ENCODE data around the gene ZNF205.
"Not testable (repeated sequence)": the region's sequence is repeated elsewhere in the genome, so short reads cannot be mapped to it uniquely, and the experiment has no call there.

ZNF205 gene

DNA sequence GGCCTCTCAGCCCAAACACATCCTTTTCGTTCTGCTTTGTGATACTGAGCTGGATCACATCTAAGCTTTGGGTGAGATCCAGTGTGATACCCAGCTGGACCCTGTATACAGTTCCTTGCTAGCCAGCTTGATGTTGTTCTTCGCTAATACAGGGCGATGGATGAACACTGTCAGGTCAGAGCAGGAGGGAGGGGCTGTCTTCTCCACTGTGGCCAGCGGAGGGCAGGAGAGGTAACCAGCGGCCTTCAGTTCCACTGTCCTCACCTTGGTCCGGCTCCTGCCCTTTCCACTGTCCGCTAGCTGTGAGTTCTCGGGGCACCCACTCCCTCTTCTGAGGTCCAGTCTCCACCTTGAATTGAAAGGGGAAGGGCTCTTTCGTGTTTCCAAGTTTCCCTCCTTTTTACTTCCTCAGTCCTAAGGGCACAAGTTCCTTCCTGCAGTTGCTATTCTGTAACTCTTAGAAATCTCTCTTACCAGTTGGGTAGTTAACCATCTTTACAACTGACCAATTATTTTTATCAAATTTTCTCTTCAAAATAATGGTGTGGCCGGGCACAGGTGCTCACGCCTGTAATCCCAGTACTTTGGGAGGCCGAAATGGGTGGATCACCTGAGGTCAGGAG is 19.5 kb downstream of the ZNF205 start:
- Mint-ChIP-seq H3K4me1 (peaks cover 51% of the 10 kb centered on the region), H3K27me3 (no peaks in the 10 kb centered on the region), H3K36me3 (peaks cover 7% of the 10 kb centered on the region), H3K27ac (no peak overlapping the region), H3K9me3 (no peaks in the 10 kb centered on the region), H3K4me3 (no peak overlapping the region)
- ATAC-seq: no peak

DNA sequence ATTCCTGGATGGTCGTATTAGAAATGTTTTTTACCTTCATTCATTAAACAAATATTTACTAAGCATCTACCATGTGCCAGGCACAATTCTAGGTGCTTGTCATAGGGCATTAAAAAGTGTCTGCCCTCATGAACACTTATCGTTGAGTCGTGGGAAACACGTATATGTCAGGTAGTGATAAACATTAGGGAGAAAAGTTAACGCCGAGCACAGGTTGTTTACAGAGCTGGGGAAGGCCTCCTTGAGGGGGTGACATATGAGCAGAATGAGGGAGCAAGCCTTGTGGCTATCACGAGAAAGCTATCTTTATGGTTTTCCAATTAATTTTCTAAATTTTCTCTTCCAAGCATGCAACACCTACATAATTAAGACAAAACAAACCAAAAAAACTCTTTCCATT is 21.5 kb downstream of the ZNF205 start:
- Mint-ChIP-seq H3K4me3 (peak overlapping the region; percentile 99), H3K4me1 (peaks cover 61% of the 10 kb centered on the region), H3K36me3 (peaks cover 16% of the 10 kb centered on the region), H3K9me3 (no peaks in the 10 kb centered on the region), H3K27ac (peak overlapping the region; percentile 94), H3K27me3 (no peaks in the 10 kb centered on the region)
- ATAC-seq: no peak

DNA sequence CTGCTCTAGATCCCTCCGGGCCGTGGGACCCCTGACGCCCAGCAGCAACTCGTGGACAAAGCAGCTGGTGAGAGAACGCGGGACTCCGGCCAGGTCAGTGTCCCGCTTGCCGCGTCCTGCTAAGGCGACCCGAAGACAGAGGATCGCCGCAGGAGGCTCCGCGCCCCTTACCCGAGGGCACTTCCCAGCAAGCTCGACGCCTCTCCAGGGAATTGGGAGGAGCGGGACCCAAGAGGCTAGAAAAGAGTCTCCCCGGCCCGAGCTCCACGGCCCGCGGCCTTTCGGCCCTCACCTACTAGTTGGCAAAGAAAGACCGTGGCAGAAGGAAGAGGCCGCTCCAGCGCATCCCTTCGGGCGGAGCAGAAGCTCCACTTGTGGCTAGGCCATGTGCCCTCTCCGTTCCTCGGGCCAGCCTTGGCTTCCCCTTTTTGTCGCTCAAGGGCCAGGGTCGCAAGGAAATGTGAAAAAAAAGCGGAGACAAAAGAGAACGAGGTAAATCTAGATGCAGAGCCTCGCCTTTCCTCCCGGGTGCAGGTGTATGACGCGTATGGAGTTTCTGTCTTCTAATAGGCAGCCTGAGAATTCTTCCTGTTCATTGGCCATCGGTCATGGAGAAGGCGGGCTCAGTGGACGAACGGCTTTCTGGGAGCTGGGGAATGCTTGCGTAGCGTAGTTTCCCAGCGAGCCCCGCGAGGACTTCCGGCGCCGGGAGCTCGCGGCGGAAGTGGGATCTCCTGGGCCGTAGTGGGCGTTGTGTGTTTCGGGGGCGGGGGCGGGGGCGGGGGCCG is 22.1 kb downstream of the ZNF205 start, which contains the start of gene ZNF213:
TSS of gene ZNF213 (plus strand) at position 692 of the 788 bp plus-strand sequence. CDS start 2,252 bp downstream, outside the sequence.
- H3K4me1 Mint-ChIP-seq: peaks cover 54% of the 10 kb centered on the region
- ATAC-seq: peak; percentile 99

DNA sequence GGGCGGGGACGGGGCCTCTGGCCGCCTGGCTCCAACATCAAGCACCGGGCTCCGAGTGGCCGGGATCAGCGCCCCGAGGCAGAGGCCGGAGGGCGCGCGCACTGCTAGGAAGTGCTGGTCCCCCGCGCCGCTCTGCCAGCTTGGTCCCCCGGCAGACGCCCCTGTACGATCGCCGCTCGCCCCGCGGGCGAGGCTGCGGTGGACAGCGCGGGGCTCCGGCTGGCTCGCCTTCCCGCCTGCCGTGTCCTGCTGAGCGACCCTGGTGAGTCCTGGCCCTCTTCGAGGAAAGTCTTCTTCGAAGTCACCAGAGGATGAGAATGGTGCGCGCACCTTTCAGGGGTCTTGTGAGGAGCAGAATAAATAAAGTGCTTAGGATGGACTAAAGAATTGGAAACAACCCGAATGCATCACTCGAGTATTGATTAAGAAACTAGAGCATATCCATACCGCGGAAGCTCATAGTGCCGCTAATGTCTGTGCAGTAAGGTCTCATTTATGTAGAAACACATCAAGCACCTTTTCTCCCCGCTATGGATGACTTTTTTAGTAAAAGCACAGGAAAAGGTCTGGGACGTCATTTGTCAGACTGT is 22.8 kb downstream of the ZNF205 start:
- H3K9me3 Mint-ChIP-seq: no peaks in the 10 kb centered on the region
- peaks cover 16% of the 10 kb centered on the region for H3K36me3 Mint-ChIP-seq
- H3K27ac Mint-ChIP-seq: peak overlapping the region; percentile 94
- no peaks in the 10 kb centered on the region for H3K27me3 Mint-ChIP-seq
- no peak for ATAC-seq
- H3K4me1 Mint-ChIP-seq: peaks cover 47% of the 10 kb centered on the region
- peak overlapping the region; percentile 99 for H3K4me3 Mint-ChIP-seq

More for the DNA sequence above, 22.1 kb downstream of the ZNF205 start, which contains the start of gene ZNF213:
- H3K9me3 Mint-ChIP-seq: no peaks in the 10 kb centered on the region
- H3K27ac Mint-ChIP-seq: peak within 1 kb of the TSS; percentile 94
- peak within 1 kb of the TSS; percentile 99 for H3K4me3 Mint-ChIP-seq
- H3K36me3 Mint-ChIP-seq: peaks cover 20% of the 10 kb centered on the region
- no peaks in the 10 kb centered on the region for H3K27me3 Mint-ChIP-seq

DNA sequence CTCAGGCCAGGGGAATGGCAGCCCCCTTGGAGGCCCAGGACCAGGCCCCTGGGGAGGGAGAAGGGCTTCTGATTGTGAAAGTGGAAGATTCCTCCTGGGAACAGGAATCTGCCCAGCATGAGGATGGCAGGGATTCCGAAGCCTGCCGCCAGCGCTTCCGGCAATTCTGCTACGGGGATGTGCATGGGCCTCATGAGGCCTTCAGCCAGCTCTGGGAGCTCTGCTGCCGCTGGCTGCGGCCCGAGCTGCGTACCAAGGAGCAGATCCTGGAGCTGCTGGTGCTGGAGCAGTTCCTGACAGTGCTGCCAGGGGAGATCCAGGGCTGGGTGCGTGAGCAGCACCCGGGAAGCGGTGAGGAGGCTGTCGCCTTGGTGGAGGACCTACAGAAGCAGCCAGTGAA is 24.9 kb downstream of the ZNF205 start:
- H3K4me1 Mint-ChIP-seq: peaks cover 41% of the 10 kb centered on the region
- H3K4me3 Mint-ChIP-seq: no peak overlapping the region
- no peak for ATAC-seq
- no peaks in the 10 kb centered on the region for H3K27me3 Mint-ChIP-seq
- peaks cover 26% of the 10 kb centered on the region for H3K36me3 Mint-ChIP-seq
- no peak overlapping the region for H3K27ac Mint-ChIP-seq
- no peaks in the 10 kb centered on the region for H3K9me3 Mint-ChIP-seq

DNA sequence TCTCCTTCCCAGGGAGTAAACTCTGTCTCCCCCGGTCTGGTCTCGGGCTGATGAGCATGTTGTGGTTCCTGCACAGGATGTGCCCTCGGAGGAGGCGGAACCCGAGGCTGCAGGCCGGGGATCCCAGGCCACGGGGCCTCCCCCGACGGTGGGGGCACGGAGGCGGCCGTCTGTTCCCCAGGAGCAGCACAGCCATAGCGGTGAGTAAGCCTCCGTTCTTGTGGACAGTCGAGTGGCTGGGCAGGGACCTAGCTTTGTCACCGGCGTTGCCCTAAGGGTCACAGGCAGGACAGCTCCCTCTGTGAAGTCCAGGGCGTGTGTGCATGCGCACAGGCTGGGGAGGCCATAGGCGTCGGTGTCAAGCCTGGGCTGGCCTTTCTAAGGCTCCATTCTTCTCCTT is 26.0 kb downstream of the ZNF205 start:
- peaks cover 32% of the 10 kb centered on the region for H3K4me1 Mint-ChIP-seq
- H3K9me3 Mint-ChIP-seq: no peaks in the 10 kb centered on the region
- H3K36me3 Mint-ChIP-seq: peaks cover 32% of the 10 kb centered on the region
- no peaks in the 10 kb centered on the region for H3K27me3 Mint-ChIP-seq
- H3K4me3 Mint-ChIP-seq: no peak overlapping the region
- no peak for ATAC-seq
- H3K27ac Mint-ChIP-seq: no peak overlapping the region

DNA sequence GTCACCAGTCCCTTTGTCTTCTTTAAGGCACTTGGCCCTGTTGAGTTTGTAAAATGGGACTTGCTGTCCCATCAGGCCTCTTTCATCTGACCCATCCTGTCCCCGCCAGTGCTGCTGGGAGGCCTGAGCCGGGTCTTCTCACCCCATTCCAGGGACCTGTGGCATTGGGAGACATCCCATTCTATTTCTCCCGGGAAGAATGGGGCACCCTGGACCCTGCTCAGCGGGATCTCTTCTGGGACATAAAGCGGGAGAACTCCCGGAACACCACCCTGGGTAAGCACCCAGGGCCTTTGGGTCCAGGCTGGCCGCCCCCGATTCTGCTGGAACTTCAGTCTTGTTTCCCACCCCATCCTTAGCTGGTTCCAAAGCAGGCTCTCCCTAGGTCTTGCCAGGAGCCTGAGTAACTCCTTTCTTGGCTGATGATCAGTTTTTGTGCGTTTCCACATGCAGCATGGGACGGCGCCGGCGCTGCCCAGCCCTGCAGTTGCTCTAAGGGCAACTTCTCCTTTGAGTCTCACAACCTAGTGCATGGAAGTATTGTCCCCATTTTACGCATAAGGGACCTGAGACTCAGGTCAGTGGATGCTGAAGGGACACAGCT is 26.5 kb downstream of the ZNF205 start:
- H3K27ac Mint-ChIP-seq: no peak overlapping the region

DNA sequence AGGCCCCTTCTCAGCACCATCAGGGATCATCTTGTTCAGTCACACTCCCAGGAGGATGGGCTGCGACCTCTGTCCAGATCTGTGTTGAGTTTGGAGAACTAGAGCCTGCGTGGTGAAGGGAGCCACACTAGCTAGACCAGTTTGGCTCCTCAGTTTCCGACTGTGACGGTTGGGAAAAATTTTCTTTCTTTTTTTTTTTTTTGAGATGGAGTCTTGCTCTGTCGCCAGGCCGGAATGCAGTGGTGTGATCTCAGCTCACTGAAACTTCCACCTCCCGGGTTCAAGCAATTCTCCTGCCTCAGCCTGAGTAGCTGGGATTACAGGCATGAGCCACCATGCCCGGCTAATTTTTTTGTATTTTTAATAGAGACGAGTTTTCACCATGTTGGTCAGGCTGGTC is 27.2 kb downstream of the ZNF205 start:
- not testable (repeated sequence) for H3K27ac Mint-ChIP-seq

More for the DNA sequence above, 26.5 kb downstream of the ZNF205 start:
- no peak for ATAC-seq
- Mint-ChIP-seq H3K36me3 (peaks cover 32% of the 10 kb centered on the region), H3K9me3 (no peaks in the 10 kb centered on the region), H3K4me3 (no peak overlapping the region), H3K4me1 (peaks cover 27% of the 10 kb centered on the region), H3K27me3 (no peaks in the 10 kb centered on the region)

DNA sequence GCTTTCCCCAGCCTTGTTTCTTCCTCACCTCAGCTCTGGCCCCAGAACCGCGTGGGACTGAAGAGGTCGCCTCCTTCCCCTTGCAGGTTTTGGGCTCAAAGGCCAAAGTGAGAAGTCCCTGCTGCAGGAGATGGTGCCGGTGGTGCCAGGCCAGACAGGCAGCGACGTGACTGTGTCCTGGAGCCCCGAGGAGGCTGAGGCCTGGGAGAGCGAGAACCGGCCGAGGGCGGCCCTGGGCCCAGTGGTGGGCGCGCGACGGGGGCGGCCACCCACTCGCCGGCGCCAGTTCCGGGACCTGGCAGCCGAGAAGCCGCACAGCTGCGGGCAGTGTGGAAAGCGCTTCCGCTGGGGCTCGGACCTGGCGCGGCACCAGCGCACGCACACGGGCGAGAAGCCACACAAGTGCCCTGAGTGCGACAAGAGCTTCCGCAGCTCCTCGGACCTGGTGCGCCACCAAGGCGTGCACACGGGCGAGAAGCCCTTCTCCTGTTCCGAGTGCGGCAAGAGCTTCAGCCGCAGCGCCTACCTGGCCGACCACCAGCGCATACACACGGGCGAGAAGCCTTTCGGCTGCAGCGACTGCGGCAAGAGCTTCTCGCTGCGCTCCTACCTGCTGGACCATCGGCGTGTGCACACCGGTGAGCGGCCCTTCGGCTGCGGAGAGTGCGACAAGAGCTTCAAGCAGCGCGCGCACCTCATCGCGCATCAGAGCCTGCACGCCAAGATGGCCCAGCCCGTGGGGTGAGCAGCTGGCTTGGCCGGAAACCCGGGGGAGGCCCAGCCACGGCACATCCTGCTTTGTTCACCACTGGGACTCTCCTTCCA is 28.4 kb downstream of the ZNF205 start:
- H3K27ac Mint-ChIP-seq: no peak overlapping the region

More for the DNA sequence above, 27.2 kb downstream of the ZNF205 start:
- Mint-ChIP-seq H3K36me3 (peaks cover 32% of the 10 kb centered on the region), H3K4me1 (peaks cover 24% of the 10 kb centered on the region)
- H3K27me3 Mint-ChIP-seq, ATAC-seq, H3K9me3 Mint-ChIP-seq, H3K4me3 Mint-ChIP-seq: not testable (repeated sequence)

DNA sequence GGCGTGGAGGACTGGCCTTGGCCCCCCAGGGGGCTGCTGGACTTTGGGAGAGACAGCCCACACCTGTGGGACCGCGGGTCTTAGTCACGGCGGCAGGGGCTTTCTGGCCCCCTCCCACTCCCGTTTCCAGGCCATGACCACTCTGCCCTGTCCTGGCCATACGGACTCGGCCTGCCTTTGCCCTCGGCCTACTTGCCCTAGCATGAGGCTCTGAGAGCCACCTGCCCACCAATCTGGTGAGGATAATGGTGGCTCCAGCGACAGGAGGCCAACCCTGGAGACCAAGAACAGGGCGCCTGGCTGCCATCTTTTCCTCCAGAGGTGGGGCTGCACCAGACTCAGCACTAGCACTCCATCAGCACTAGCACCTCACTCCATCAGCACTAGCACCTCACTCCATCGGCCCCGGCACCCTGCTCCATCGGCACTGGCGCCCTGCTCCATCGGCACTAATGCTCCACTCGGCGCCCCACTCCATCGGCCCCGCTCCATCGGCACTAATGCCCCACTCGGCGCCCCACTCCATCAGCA is 29.5 kb downstream of the ZNF205 start:
- no peak overlapping the region for H3K4me3 Mint-ChIP-seq
- H3K9me3 Mint-ChIP-seq: no peaks in the 10 kb centered on the region
- H3K27ac Mint-ChIP-seq: no peak overlapping the region
- peaks cover 32% of the 10 kb centered on the region for H3K36me3 Mint-ChIP-seq
- H3K4me1 Mint-ChIP-seq: peaks cover 14% of the 10 kb centered on the region
- ATAC-seq: no peak
- H3K27me3 Mint-ChIP-seq: no peaks in the 10 kb centered on the region

More for the DNA sequence above, 28.4 kb downstream of the ZNF205 start:
- peak; percentile 9 for ATAC-seq
- H3K9me3 Mint-ChIP-seq: no peaks in the 10 kb centered on the region
- no peaks in the 10 kb centered on the region for H3K27me3 Mint-ChIP-seq
- peaks cover 32% of the 10 kb centered on the region for H3K36me3 Mint-ChIP-seq
- H3K4me1 Mint-ChIP-seq: peaks cover 19% of the 10 kb centered on the region
- H3K4me3 Mint-ChIP-seq: no peak overlapping the region

DNA sequence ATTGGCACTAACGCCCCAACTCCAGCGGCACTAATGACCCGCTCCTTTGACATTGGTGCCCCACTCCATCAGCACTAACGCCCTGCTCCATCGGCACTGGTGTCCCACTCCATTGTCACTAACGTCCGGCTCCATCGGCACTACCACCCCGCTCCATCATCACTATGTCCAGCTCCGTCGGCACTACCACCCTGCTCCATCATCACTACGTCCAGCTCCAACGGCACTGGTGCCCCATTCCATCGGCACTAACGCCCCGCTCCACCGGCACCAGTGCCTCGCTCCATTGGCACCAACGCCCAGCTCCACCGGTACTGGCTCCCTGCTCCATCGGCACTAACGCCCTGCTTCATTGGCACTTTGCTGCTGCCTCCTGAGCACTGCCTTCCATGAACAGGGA is 29.9 kb downstream of the ZNF205 start:
- no peak overlapping the region for H3K4me3 Mint-ChIP-seq
- H3K27ac Mint-ChIP-seq: no peak overlapping the region
- peaks cover 28% of the 10 kb centered on the region for H3K36me3 Mint-ChIP-seq
- H3K27me3 Mint-ChIP-seq: no peaks in the 10 kb centered on the region
- no peak for ATAC-seq
- peaks cover 9% of the 10 kb centered on the region for H3K4me1 Mint-ChIP-seq
- H3K9me3 Mint-ChIP-seq: no peaks in the 10 kb centered on the region

DNA sequence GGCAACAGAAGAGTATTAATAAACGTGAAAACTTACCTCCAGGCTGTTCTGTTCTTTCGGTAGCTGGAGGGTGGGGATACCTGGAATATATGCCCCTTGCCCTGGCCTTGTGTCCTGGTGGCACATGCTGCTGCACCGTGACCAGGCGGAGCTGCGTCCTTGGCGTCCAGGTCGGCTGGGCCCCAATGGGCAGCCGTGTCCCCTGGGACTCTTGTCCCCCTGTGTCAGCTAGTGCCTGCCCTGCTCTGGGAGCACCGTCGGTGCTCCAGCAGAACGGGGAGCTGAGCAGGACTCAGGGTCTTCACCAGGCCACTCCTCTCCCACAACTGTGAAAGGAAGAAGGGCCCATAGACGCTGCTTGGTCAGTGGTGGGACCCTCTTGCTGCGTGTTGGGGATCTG is 30.4 kb downstream of the ZNF205 start:
- Mint-ChIP-seq H3K4me3 (no peak overlapping the region), H3K36me3 (peaks cover 23% of the 10 kb centered on the region), H3K9me3 (no peaks in the 10 kb centered on the region), H3K4me1 (peaks cover 5% of the 10 kb centered on the region), H3K27me3 (no peaks in the 10 kb centered on the region), H3K27ac (no peak overlapping the region)
- no peak for ATAC-seq

DNA sequence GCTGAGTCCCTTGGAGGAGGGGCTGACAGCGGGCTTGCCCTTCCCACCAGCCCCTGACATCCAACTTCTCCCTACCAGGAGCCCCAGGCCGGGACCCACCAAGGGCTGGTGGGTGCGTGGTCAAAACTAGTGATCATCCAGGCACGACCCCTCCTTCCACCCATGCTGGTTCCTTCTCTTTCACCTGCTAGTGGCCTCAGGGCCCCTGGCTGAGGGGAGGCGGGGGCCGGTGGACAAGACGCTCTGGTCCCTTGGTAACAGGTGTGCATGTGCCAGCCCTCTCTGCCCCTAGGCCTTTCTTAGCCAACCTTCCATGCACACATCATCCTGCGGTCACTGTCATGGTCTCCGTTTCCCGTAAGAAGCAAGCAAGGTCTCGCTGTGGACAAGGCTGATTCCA is 30.8 kb downstream of the ZNF205 start:
- Mint-ChIP-seq H3K4me1 (peaks cover under 1% of the 10 kb centered on the region), H3K9me3 (no peaks in the 10 kb centered on the region), H3K27ac (no peak overlapping the region), H3K36me3 (peaks cover 23% of the 10 kb centered on the region), H3K4me3 (no peak overlapping the region), H3K27me3 (no peaks in the 10 kb centered on the region)
- no peak for ATAC-seq

DNA sequence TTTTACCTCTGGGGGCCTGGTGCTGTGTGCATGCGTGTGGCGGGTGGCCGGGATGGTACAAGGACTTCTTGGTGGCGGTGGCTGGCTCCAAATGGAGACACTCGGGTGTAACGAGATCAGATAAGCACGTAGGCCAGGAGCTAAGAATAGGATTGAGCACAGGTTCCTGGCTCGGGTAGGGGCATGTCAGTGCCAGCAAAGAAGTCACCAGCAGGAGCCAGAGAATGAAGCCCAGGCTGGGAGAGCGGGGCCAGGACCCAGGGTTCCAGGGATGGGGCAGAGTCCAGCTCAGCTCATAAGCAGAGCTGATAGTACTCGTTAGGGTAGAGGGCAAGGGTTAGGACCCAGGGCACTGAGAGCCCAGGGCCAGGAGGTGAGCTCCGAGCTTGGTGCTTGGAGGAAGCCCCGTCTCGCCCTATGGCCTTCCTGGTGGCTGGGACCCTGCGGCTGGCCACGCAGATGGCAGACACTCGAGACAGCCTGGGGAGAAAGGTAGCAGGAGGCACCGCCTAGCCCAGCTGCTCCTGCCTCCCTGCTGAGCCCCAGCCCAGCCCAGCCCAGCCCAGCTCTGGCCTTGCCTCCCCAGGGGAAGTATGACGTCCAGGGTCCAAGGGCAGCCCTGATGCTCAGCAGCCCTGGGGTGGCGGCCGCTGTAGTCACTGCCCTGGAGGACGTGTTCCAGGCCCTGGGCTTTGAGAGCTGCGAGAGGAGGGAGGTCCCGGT is 31.4 kb downstream of the ZNF205 start:
- peak; percentile 31 for ATAC-seq
- H3K36me3 Mint-ChIP-seq: peaks cover 22% of the 10 kb centered on the region
- no peaks in the 10 kb centered on the region for H3K27me3 Mint-ChIP-seq
- no peaks in the 10 kb centered on the region for H3K9me3 Mint-ChIP-seq
- no peak overlapping the region for H3K4me3 Mint-ChIP-seq
- no peak overlapping the region for H3K27ac Mint-ChIP-seq
- H3K4me1 Mint-ChIP-seq: peaks cover under 1% of the 10 kb centered on the region
